ENCODE results near the gene STK36.
A peak's percentile ranks its signal among the peaks of the same experiment; 100 is the strongest.

STK36 gene

GRCh38 chr2:218663901-218664300 is 8.0 kb upstream of the STK36 start:
- DNase-seq: no peak

- DNase-seq: no peak
Measured at GRCh38 chr2:218664653-218665052, 7.2 kb upstream of the STK36 start.

- DNase-seq: no peak
Measured at GRCh38 chr2:218671097-218671653, 711 bp upstream of the STK36 start.

- DNase-seq: no peak
Measured at GRCh38 chr2:218679119-218679518, 7.2 kb downstream of the STK36 start.

- DNase-seq: no peak
Measured at GRCh38 chr2:218680061-218680460, 8.2 kb downstream of the STK36 start.

GRCh38 chr2:218687400-218688060 is 15.6 kb downstream of the STK36 start:
- peak in 1 of 2 donors; percentile 85 for DNase-seq

- DNase-seq: no peak
Measured at GRCh38 chr2:218691234-218691633, 19.3 kb downstream of the STK36 start.

GRCh38 chr2:218694405-218695145 is 22.7 kb downstream of the STK36 start:
- no peak for DNase-seq

GRCh38 chr2:218698885-218699284 is 27.0 kb downstream of the STK36 start:
- DNase-seq: no peak

- DNase-seq: peak in 1 of 2 donors; percentile 32
Measured at GRCh38 chr2:218701806-218702205, 29.9 kb downstream of the STK36 start.

GRCh38 chr2:218703341-218703740 is 31.5 kb downstream of the STK36 start:
- no peak for DNase-seq

GRCh38 chr2:218708086-218708485 is 36.2 kb downstream of the STK36 start:
- no peak for DNase-seq

GRCh38 chr2:218709908-218710307 is 38.0 kb downstream of the STK36 start:
- DNase-seq: no peak

- no peak for DNase-seq
Measured at GRCh38 chr2:218710334-218710686, 38.4 kb downstream of the STK36 start.

- peak; percentile 97 for DNase-seq
Measured at GRCh38 chr2:218710687-218711549, 39.0 kb downstream of the STK36 start, which contains the start of gene TTLL4. TSS of gene TTLL4 (plus strand) at chr2:218710835. CDS start at chr2:218737677, 26,842 bp downstream.

GRCh38 chr2:218711550-218711929 is 39.7 kb downstream of the STK36 start:
- no peak for DNase-seq

- DNase-seq: no peak
Measured at GRCh38 chr2:218713922-218714321, 42.0 kb downstream of the STK36 start.

GRCh38 chr2:218716070-218716469 is 44.2 kb downstream of the STK36 start:
- DNase-seq: no peak

GRCh38 chr2:218717262-218717661 is 45.4 kb downstream of the STK36 start:
- no peak for DNase-seq

GRCh38 chr2:218718058-218718457 is 46.2 kb downstream of the STK36 start:
- no peak for DNase-seq

GRCh38 chr2:218719457-218719856 is 47.6 kb downstream of the STK36 start:
- no peak for DNase-seq

GRCh38 chr2:218720048-218721041 is 48.5 kb downstream of the STK36 start:
- no peak for DNase-seq
